Heart left ventricle (tissue), 13 donors: ENCODE data around the gene TRIOBP.

Experiments
- POLR2A ChIP-seq, 2 donors: fragments of 450-650 bp; IDR thresholded peaks; one replicate each; pipeline ENCODE4 v1.6.1; 2017; ENCODE audit warnings: antibody characterized with exemption in 2 of 2, mild to moderate bottlenecking in 2 of 2, moderate library complexity in 2 of 2
- TF ChIP-seq, protein P1 (sequence below), 12 donors: fragments of 200-600 bp; sonication (generic) in 4 of 12; IDR thresholded peaks; one replicate each; pipeline versions ENCODE4 v1.5.0 to v1.8.0; 2018 to 2022; ENCODE audit warnings: antibody characterized with exemption in 12 of 12, mild to moderate bottlenecking in 5 of 12
- donor health status: ischemic (EF 13 %, LVEDD 7.1; RV severe dilation, severe dysfunction).
- donor health status: DM: no; HTN: yes; CAD: no.
- donor health status: DM: no; HTN: no; CAD: no.
- donor health status: ischemic (EF 25% LVEDD 6.9; RV normal size, moderate dysfunction).
- donor health status: ischemic (EF 25% LVEDD 5.7; RV mildly dilated, moderate dysfunction).
- donor health status: ischemic (EF 35%, LVEDD 5.7; RV mildly dilated, moderate dysfunction).
- donor health status: nonischemic (EF 11% LVEDD 7.7; RV severe dilation, severe dysfunction).
- donor health status: DM: yes; HTN: yes; CAD: no.
- donor health status: PGD.
- donor health status: ischemic (EF 29% LVEDD 5.4; RV normal size, mild dysfunction).
- donor health status: nonischemic (EF 23%, LVEDD 6.1; RV moderate dilation, normal function).

DNA sequence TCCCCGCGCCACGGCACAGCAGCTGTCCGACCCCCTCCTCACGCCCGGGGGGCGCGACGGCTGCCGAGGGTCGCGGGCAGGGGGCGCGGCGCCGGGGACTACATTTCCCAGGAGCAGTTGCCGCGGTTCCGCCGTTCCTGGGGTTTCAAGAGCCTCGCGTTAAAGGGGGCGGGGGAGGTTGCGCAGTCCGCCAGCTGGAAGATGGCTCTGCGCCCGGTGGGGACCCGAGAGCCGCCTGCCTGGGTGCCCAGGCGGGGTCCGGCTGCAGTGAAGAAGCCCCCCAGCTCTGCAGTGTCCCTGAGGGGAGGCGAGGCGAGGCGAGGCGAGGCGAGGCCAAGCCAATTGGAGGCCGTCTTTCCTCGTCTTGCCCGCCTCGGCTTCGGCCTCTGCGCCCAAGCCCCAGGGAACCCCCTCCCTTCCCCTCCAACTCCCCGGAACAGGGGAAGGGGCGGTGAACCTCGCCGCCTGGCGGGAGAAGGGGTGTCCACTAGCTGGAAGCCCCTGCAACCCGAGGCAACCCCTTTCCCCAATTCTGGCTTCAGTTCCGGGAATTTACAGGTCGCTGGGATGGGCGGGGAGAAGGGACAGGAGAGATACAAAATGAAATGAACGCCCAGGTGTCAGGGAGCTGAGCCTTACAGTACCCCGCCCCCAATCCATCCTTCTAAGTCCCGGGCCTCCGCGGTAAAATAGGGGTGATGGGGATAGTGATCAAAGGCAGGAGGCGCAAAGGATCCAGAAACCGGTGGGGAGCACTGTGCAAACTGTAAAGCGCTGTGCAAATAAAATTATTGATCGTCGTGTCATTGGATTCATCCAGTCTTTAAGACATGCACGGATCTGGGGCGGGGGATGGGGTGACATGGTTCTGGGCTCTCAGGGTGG is 105.7 kb downstream of the TRIOBP start:
- TF ChIP-seq, protein P1, sequence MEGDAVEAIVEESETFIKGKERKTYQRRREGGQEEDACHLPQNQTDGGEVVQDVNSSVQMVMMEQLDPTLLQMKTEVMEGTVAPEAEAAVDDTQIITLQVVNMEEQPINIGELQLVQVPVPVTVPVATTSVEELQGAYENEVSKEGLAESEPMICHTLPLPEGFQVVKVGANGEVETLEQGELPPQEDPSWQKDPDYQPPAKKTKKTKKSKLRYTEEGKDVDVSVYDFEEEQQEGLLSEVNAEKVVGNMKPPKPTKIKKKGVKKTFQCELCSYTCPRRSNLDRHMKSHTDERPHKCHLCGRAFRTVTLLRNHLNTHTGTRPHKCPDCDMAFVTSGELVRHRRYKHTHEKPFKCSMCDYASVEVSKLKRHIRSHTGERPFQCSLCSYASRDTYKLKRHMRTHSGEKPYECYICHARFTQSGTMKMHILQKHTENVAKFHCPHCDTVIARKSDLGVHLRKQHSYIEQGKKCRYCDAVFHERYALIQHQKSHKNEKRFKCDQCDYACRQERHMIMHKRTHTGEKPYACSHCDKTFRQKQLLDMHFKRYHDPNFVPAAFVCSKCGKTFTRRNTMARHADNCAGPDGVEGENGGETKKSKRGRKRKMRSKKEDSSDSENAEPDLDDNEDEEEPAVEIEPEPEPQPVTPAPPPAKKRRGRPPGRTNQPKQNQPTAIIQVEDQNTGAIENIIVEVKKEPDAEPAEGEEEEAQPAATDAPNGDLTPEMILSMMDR (IDR thresholded peaks at IDR 0.05), result no peak
- TF ChIP-seq POLR2A (IDR thresholded peaks at IDR 0.05), result no peak
